WTC11 (cell line): ENCODE data around the gene CHMP5. TPM values are rescaled to one million over a fixed set of nuclear protein-coding genes. Genes with fewer than 3 reads are reported as not detected.

ENCODE experiments used
- ATAC-seq: fragments of 200-7000 bp; cut with Tn5 transposase; 2 replicates; pipeline ENCODE4 v1.10.0; 2021; ENCODE audit warnings: mild to moderate bottlenecking, moderate library complexity
- CTCF ChIA-PET: fragments of 300-600 bp; sonication (Branson Sonifier 250); formaldehyde crosslinking; loops from one replicate; lab custom pipeline; 2021; ENCODE audit warnings: antibody characterized with exemption; lab: Charles Lee
- POLR2A ChIA-PET: fragments of 350-600 bp; sonication (Branson Sonifier 250); formaldehyde crosslinking; loops from one replicate; lab custom pipeline; 2021; ENCODE audit warnings: antibody characterized with exemption; lab: Charles Lee
- DNase-seq: peaks from one replicate; pipeline ENCODE4 v3.0.0; 2021; ENCODE audit warnings: low spot score
- H3K27ac Mint-ChIP-seq: 2 replicates; pipeline ENCODE4 v1.8.0; 2021; ENCODE audit warnings: mixed read lengths
- H3K27me3 Mint-ChIP-seq: 2 replicates; pipeline ENCODE4 v1.8.0; 2021; ENCODE audit warnings: low read depth, mild to moderate bottlenecking, moderate library complexity, mixed read lengths
- H3K36me3 Mint-ChIP-seq: 2 replicates; pipeline ENCODE4 v1.8.0; 2021; ENCODE audit warnings: mixed read lengths
- H3K4me1 Mint-ChIP-seq: 2 replicates; pipeline ENCODE4 v1.8.0; 2022; ENCODE audit warnings: mixed read lengths
- H3K4me3 Mint-ChIP-seq: 2 replicates; pipeline ENCODE4 v1.8.0; 2021; ENCODE audit warnings: mild to moderate bottlenecking, moderate library complexity, mixed read lengths
- H3K9me3 Mint-ChIP-seq: 2 replicates; pipeline ENCODE4 v1.8.0; 2021; ENCODE audit warnings: mixed read lengths
- ATF3 ChIP-seq: sonication (generic); formaldehyde crosslinking; conservative IDR thresholded peaks from 2 replicates; pipeline ENCODE4 v1.8.1; 2022; ENCODE audit warnings: mild to moderate bottlenecking, missing genetic modification reagents
- ETV6 ChIP-seq: sonication (generic); formaldehyde crosslinking; IDR thresholded peaks from 2 replicates; pipeline ENCODE4 v1.8.1; 2022; ENCODE audit warnings: mild to moderate bottlenecking, missing genetic modification reagents
- FOXK1 ChIP-seq: sonication (generic); formaldehyde crosslinking; IDR thresholded peaks from 2 replicates; pipeline ENCODE4 v1.8.0; 2022; ENCODE audit warnings: mild to moderate bottlenecking, moderate library complexity, missing genetic modification reagents
- FOXP1 ChIP-seq: sonication (generic); formaldehyde crosslinking; IDR thresholded peaks from 2 replicates; pipeline ENCODE4 v1.8.0; 2022; ENCODE audit warnings: missing genetic modification reagents, mild to moderate bottlenecking, moderate library complexity, borderline replicate concordance
- MLX ChIP-seq: sonication (generic); formaldehyde crosslinking; IDR thresholded peaks from 2 replicates; pipeline ENCODE4 v1.8.1; 2023; ENCODE audit warnings: mild to moderate bottlenecking, missing genetic modification reagents, moderate library complexity
- MYBL2 ChIP-seq: sonication (generic); formaldehyde crosslinking; IDR thresholded peaks from 2 replicates; pipeline ENCODE4 v1.8.1; 2023; ENCODE audit warnings: mild to moderate bottlenecking, moderate library complexity, missing genetic modification reagents
- NFATC4 ChIP-seq: fragments of 250-450 bp; sonication (Bioruptor Pico); IDR thresholded peaks from 2 replicates; pipeline ENCODE4 v1.9.0; 2021; ENCODE audit warnings: mild to moderate bottlenecking
- NFYB ChIP-seq: sonication (generic); formaldehyde crosslinking; conservative IDR thresholded peaks from 2 replicates; pipeline ENCODE4 v1.8.0; 2022; ENCODE audit warnings: low read depth, missing genetic modification reagents
- NR1H2 ChIP-seq: sonication (generic); formaldehyde crosslinking; IDR thresholded peaks from 2 replicates; pipeline ENCODE4 v1.9.0; 2021; ENCODE audit warnings: mild to moderate bottlenecking, moderate library complexity, missing genetic modification reagents
- NR2C2 ChIP-seq: sonication (generic); formaldehyde crosslinking; IDR thresholded peaks from 2 replicates; pipeline ENCODE4 v1.8.0; 2022; ENCODE audit warnings: mild to moderate bottlenecking, missing genetic modification reagents
- OVOL2 ChIP-seq: fragments of 250-450 bp; sonication (Bioruptor Pico); IDR thresholded peaks from 2 replicates; pipeline ENCODE4 v1.9.0; 2021; ENCODE audit warnings: mild to moderate bottlenecking, borderline replicate concordance
- PRRX2 ChIP-seq: fragments of 250-450 bp; sonication (Bioruptor Pico); IDR thresholded peaks from 2 replicates; pipeline ENCODE4 v1.8.0; 2021; ENCODE audit warnings: mild to moderate bottlenecking
- SP1 ChIP-seq: sonication (generic); formaldehyde crosslinking; conservative IDR thresholded peaks from 2 replicates; pipeline ENCODE4 v1.8.1; 2022; ENCODE audit warnings: missing genetic modification reagents
- TP53 ChIP-seq: sonication (generic); formaldehyde crosslinking; IDR thresholded peaks from 2 replicates; pipeline ENCODE4 v1.8.1; 2023; ENCODE audit warnings: mild to moderate bottlenecking, missing genetic modification reagents
- ZMAT4 ChIP-seq: fragments of 250-450 bp; sonication (Bioruptor Pico); IDR thresholded peaks from 2 replicates; pipeline ENCODE4 v1.9.0; 2021; ENCODE audit warnings: mild to moderate bottlenecking
- ZNF121 ChIP-seq: sonication (generic); formaldehyde crosslinking; IDR thresholded peaks from 2 replicates; pipeline ENCODE4 v1.8.0; 2023; ENCODE audit warnings: missing genetic modification reagents
- ZNF317 ChIP-seq: sonication (generic); formaldehyde crosslinking; IDR thresholded peaks from 2 replicates; pipeline ENCODE4 v1.8.1; 2023; ENCODE audit warnings: low read depth, mild to moderate bottlenecking, moderate library complexity, missing genetic modification reagents, borderline replicate concordance
- ZNF396 ChIP-seq: fragments of 250-450 bp; sonication (Bioruptor Pico); IDR thresholded peaks from 2 replicates; pipeline ENCODE4 v1.8.0; 2021; ENCODE audit warnings: mild to moderate bottlenecking, moderate library complexity, borderline replicate concordance
- ZNF423 ChIP-seq: fragments of 250-450 bp; sonication (Bioruptor Pico); IDR thresholded peaks from 2 replicates; pipeline ENCODE4 v2.1.2; 2022; ENCODE audit warnings: mild to moderate bottlenecking, moderate library complexity
- ZNF671 ChIP-seq: fragments of 250-450 bp; sonication (Bioruptor Pico); IDR thresholded peaks from 2 replicates; pipeline ENCODE4 v1.8.0; 2021; ENCODE audit warnings: mild to moderate bottlenecking
- total RNA-seq: library from RNA; stranded (reverse); gene quantifications from 3 replicates; pipeline ENCODE4 v1.2.3, GENCODE V29; 2021
- TF ChIP-seq, protein P1 (sequence below): sonication (generic); formaldehyde crosslinking; IDR thresholded peaks from 2 replicates; pipeline ENCODE4 v1.8.0; 2023; ENCODE audit warnings: missing genetic modification reagents
- TF ChIP-seq, protein P2 (sequence below): fragments of 250-450 bp; sonication (Bioruptor Pico); IDR thresholded peaks from 2 replicates; pipeline ENCODE4 v2.1.2; 2022; ENCODE audit warnings: mild to moderate bottlenecking, moderate library complexity
- TF ChIP-seq, protein P3 (sequence below): sonication (generic); formaldehyde crosslinking; IDR thresholded peaks from 2 replicates; pipeline ENCODE4 v1.8.0; 2023; ENCODE audit warnings: mild to moderate bottlenecking, missing genetic modification reagents
- TF ChIP-seq, protein P4 (sequence below): sonication (generic); formaldehyde crosslinking; IDR thresholded peaks from 2 replicates; pipeline ENCODE4 v1.8.0; 2022; ENCODE audit warnings: mild to moderate bottlenecking, missing genetic modification reagents
- TF ChIP-seq, protein P5 (sequence below): fragments of 200-600 bp; IDR thresholded peaks from 2 replicates; pipeline ENCODE4 v1.8.0; 2022; ENCODE audit warnings: antibody characterized with exemption
- TF ChIP-seq, protein P6 (sequence below): sonication (generic); formaldehyde crosslinking; IDR thresholded peaks from 2 replicates; pipeline ENCODE4 v1.8.0; 2022; ENCODE audit warnings: mild to moderate bottlenecking, missing genetic modification reagents
- TF ChIP-seq, protein P7 (sequence below): sonication (generic); formaldehyde crosslinking; IDR thresholded peaks from 2 replicates; pipeline ENCODE4 v1.8.1; 2023; ENCODE audit warnings: mild to moderate bottlenecking, missing genetic modification reagents

CHMP5 gene
- total RNA-seq, 1 experiment from 2014 or later, result 46.2 TPM

DNA sequence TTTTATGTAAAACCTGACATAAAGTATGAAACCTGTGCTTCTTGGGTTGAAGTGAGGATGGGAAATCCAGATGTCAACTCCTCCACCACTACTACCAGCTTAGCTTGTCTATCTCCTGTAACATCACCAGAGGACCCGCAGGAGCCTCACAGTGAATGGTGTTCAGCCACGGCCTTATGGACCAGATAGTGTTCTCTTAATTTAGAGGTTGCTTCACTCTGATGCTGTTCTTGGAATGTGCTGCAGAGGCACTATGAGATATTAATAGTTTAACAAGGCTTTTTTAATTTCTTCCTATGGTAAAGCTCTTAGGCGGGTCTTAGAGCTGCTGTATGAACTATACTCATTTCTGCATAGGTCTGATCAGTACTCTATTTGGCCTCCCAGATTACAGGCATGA, 53.4 kb downstream of the CHMP5 start:
- DNase-seq (no peak), ATAC-seq (no peak)
- Mint-ChIP-seq H3K27ac (no peak overlapping the region), H3K27me3 (no peaks in the 10 kb centered on the region), H3K4me1 (no peaks in the 10 kb centered on the region), H3K36me3 (peaks cover 58% of the 10 kb centered on the region), H3K9me3 (no peaks in the 10 kb centered on the region), H3K4me3 (no peak overlapping the region)
- ChIA-PET POLR2A (no interaction called here), CTCF (interaction anchor here (1.2 kb wide), 1 partner anchor 135 kb away, joined by 4 read pairs; no protein-coding TSS in a partner anchor)
- TF ChIP-seq ZNF121 (CRISPR knock-in tag) (no peak), FOXP1 (CRISPR knock-in tag) (no peak), SP1 (CRISPR knock-in tag) (no peak), PRRX2 (CRISPR knock-in tag) (no peak), MLX (no peak), ZNF396 (CRISPR knock-in tag) (no peak), ZMAT4 (CRISPR knock-in tag) (no peak), MYBL2 (CRISPR knock-in tag) (no peak)
- TF ChIP-seq, protein P1, sequence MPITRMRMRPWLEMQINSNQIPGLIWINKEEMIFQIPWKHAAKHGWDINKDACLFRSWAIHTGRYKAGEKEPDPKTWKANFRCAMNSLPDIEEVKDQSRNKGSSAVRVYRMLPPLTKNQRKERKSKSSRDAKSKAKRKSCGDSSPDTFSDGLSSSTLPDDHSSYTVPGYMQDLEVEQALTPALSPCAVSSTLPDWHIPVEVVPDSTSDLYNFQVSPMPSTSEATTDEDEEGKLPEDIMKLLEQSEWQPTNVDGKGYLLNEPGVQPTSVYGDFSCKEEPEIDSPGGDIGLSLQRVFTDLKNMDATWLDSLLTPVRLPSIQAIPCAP, result no peak
- TF ChIP-seq, protein P2, sequence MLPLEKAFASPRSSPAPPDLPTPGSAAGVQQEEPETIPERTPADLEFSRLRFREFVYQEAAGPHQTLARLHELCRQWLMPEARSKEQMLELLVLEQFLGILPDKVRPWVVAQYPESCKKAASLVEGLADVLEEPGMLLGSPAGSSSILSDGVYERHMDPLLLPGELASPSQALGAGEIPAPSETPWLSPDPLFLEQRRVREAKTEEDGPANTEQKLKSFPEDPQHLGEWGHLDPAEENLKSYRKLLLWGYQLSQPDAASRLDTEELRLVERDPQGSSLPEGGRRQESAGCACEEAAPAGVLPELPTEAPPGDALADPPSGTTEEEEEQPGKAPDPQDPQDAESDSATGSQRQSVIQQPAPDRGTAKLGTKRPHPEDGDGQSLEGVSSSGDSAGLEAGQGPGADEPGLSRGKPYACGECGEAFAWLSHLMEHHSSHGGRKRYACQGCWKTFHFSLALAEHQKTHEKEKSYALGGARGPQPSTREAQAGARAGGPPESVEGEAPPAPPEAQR (CRISPR knock-in tag), result no peak

DNA sequence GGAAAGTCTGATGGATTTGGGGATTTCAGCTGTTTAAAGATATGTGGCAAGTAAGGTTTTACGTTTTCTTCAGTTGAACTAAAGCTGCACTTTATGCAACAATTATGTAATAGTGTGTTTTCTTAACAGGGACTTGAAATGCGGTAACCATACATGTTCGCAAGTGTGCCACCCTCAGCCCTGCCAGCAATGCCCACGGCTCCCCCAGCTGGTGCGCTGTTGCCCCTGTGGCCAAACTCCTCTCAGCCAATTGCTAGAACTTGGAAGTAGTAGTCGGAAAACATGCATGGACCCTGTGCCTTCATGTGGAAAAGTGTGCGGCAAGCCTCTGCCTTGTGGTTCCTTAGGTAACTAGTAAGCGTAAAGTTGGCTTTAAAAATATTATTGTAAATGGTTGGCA, 53.9 kb downstream of the CHMP5 start:
- no peak for DNase-seq
- TF ChIP-seq TP53 (CRISPR knock-in tag) (no peak), NR1H2 (CRISPR knock-in tag) (no peak), ATF3 (CRISPR knock-in tag) (no peak), NFYB (no peak), NR2C2 (CRISPR knock-in tag) (no peak), NFATC4 (CRISPR knock-in tag) (no peak), ZNF423 (CRISPR knock-in tag) (no peak), ZNF317 (no peak), ETV6 (no peak), FOXK1 (CRISPR knock-in tag) (no peak), ZNF671 (CRISPR knock-in tag) (no peak), OVOL2 (CRISPR knock-in tag) (no peak), ZNF396 (CRISPR knock-in tag) (no peak)
- TF ChIP-seq, protein P3, sequence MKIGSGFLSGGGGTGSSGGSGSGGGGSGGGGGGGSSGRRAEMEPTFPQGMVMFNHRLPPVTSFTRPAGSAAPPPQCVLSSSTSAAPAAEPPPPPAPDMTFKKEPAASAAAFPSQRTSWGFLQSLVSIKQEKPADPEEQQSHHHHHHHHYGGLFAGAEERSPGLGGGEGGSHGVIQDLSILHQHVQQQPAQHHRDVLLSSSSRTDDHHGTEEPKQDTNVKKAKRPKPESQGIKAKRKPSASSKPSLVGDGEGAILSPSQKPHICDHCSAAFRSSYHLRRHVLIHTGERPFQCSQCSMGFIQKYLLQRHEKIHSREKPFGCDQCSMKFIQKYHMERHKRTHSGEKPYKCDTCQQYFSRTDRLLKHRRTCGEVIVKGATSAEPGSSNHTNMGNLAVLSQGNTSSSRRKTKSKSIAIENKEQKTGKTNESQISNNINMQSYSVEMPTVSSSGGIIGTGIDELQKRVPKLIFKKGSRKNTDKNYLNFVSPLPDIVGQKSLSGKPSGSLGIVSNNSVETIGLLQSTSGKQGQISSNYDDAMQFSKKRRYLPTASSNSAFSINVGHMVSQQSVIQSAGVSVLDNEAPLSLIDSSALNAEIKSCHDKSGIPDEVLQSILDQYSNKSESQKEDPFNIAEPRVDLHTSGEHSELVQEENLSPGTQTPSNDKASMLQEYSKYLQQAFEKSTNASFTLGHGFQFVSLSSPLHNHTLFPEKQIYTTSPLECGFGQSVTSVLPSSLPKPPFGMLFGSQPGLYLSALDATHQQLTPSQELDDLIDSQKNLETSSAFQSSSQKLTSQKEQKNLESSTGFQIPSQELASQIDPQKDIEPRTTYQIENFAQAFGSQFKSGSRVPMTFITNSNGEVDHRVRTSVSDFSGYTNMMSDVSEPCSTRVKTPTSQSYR, result no peak
- TF ChIP-seq, protein P4, sequence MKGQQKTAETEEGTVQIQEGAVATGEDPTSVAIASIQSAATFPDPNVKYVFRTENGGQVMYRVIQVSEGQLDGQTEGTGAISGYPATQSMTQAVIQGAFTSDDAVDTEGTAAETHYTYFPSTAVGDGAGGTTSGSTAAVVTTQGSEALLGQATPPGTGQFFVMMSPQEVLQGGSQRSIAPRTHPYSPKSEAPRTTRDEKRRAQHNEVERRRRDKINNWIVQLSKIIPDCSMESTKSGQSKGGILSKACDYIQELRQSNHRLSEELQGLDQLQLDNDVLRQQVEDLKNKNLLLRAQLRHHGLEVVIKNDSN, result no peak
- TF ChIP-seq, protein P5, sequence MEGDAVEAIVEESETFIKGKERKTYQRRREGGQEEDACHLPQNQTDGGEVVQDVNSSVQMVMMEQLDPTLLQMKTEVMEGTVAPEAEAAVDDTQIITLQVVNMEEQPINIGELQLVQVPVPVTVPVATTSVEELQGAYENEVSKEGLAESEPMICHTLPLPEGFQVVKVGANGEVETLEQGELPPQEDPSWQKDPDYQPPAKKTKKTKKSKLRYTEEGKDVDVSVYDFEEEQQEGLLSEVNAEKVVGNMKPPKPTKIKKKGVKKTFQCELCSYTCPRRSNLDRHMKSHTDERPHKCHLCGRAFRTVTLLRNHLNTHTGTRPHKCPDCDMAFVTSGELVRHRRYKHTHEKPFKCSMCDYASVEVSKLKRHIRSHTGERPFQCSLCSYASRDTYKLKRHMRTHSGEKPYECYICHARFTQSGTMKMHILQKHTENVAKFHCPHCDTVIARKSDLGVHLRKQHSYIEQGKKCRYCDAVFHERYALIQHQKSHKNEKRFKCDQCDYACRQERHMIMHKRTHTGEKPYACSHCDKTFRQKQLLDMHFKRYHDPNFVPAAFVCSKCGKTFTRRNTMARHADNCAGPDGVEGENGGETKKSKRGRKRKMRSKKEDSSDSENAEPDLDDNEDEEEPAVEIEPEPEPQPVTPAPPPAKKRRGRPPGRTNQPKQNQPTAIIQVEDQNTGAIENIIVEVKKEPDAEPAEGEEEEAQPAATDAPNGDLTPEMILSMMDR, result no peak
- TF ChIP-seq, protein P6, sequence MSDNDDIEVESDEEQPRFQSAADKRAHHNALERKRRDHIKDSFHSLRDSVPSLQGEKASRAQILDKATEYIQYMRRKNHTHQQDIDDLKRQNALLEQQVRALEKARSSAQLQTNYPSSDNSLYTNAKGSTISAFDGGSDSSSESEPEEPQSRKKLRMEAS (CRISPR knock-in tag), result no peak
- TF ChIP-seq, protein P7, sequence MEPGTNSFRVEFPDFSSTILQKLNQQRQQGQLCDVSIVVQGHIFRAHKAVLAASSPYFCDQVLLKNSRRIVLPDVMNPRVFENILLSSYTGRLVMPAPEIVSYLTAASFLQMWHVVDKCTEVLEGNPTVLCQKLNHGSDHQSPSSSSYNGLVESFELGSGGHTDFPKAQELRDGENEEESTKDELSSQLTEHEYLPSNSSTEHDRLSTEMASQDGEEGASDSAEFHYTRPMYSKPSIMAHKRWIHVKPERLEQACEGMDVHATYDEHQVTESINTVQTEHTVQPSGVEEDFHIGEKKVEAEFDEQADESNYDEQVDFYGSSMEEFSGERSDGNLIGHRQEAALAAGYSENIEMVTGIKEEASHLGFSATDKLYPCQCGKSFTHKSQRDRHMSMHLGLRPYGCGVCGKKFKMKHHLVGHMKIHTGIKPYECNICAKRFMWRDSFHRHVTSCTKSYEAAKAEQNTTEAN (CRISPR knock-in tag), result no peak

More for the DNA sequence above, 53.9 kb downstream of the CHMP5 start:
- Mint-ChIP-seq H3K4me1 (no peaks in the 10 kb centered on the region), H3K4me3 (no peak overlapping the region), H3K9me3 (no peaks in the 10 kb centered on the region), H3K27me3 (no peaks in the 10 kb centered on the region), H3K36me3 (peaks cover 54% of the 10 kb centered on the region), H3K27ac (no peak overlapping the region)
- ChIA-PET POLR2A (no interaction called here), CTCF (no interaction called here)
- ATAC-seq, result no peak
